ENCODE measurements around the gene GNAQ. TPM values are rescaled to one million over a fixed set of nuclear protein-coding genes. Genes with fewer than 3 reads are reported as not detected.

The GNAQ gene
- total and polyA plus RNA-seq, 2 experiments from 2014 or later, result 25.7 to 47.9 TPM

GRCh38 chr9:77871483-77871882, 160.1 kb downstream of the GNAQ start:
- peaks cover 68% of the 10 kb centered on the region for H3K79me2 ChIP-seq
- H3K27me3 ChIP-seq, result no peaks in the 10 kb centered on the region
- H4K20me1 ChIP-seq (ENCODE audit: insufficient read depth, poor library complexity, severe bottlenecking), result peaks cover 13% of the 10 kb centered on the region
- no peak for DNase-seq (ENCODE audit: low spot score)
- peaks cover 10% of the 10 kb centered on the region for H3K4me1 ChIP-seq (ENCODE audit: insufficient read depth)
- H3K4me2 ChIP-seq, result no peak overlapping the region
- H3K27ac ChIP-seq, result no peak overlapping the region
- TF ChIP-seq EZH2phosphoT487 (IDR thresholded peaks at IDR 0.05; ENCODE audit: low read depth, severe bottlenecking, unreplicated experiment) (no peak), EZH2 (IDR thresholded peaks at IDR 0.05; ENCODE audit: borderline replicate concordance) (no peak)
- TF ChIP-seq, protein P1, sequence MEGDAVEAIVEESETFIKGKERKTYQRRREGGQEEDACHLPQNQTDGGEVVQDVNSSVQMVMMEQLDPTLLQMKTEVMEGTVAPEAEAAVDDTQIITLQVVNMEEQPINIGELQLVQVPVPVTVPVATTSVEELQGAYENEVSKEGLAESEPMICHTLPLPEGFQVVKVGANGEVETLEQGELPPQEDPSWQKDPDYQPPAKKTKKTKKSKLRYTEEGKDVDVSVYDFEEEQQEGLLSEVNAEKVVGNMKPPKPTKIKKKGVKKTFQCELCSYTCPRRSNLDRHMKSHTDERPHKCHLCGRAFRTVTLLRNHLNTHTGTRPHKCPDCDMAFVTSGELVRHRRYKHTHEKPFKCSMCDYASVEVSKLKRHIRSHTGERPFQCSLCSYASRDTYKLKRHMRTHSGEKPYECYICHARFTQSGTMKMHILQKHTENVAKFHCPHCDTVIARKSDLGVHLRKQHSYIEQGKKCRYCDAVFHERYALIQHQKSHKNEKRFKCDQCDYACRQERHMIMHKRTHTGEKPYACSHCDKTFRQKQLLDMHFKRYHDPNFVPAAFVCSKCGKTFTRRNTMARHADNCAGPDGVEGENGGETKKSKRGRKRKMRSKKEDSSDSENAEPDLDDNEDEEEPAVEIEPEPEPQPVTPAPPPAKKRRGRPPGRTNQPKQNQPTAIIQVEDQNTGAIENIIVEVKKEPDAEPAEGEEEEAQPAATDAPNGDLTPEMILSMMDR (IDR thresholded peaks at IDR 0.05; ENCODE audit: poor library complexity), result no peak
- H3K9me2 ChIP-seq (replicated peaks; ENCODE audit: insufficient read depth), result no peaks in the 10 kb centered on the region
- no peak overlapping the region for H3K4me3 ChIP-seq
- H3K36me3 ChIP-seq (replicated peaks; ENCODE audit: insufficient read depth, low read depth), result no peaks in the 10 kb centered on the region
- no peaks in the 10 kb centered on the region for H3K9me3 ChIP-seq (ENCODE audit: low read depth)
- 88% methylated on average over 1 of the region's 1 CpG for WGBS (ENCODE audit: low lambda C conversion rate, missing lambda C conversion rate)
- H2AFZ ChIP-seq, result no peak overlapping the region

- H3K27ac ChIP-seq, result no peak overlapping the region
- no peak overlapping the region for H3K4me3 ChIP-seq
- H3K79me2 ChIP-seq, result peaks cover 54% of the 10 kb centered on the region
- H3K27me3 ChIP-seq, result no peaks in the 10 kb centered on the region
- H3K36me3 ChIP-seq (replicated peaks; ENCODE audit: insufficient read depth, low read depth), result no peaks in the 10 kb centered on the region
- H3K4me2 ChIP-seq, result no peak overlapping the region
- H3K9me2 ChIP-seq (replicated peaks; ENCODE audit: insufficient read depth), result no peaks in the 10 kb centered on the region
- H3K9me3 ChIP-seq (ENCODE audit: low read depth), result no peaks in the 10 kb centered on the region
- no peaks in the 10 kb centered on the region for H3K4me1 ChIP-seq (ENCODE audit: insufficient read depth)
- WGBS (ENCODE audit: low lambda C conversion rate, missing lambda C conversion rate), result 94% methylated on average over 1 of the region's 1 CpG
- no peak overlapping the region for H2AFZ ChIP-seq
- DNase-seq (ENCODE audit: low spot score), result no peak
- no peaks in the 10 kb centered on the region for H4K20me1 ChIP-seq (ENCODE audit: insufficient read depth, poor library complexity, severe bottlenecking)
- TF ChIP-seq, protein P1 (IDR thresholded peaks at IDR 0.05; ENCODE audit: poor library complexity), result no peak
- TF ChIP-seq EZH2phosphoT487 (IDR thresholded peaks at IDR 0.05; ENCODE audit: low read depth, severe bottlenecking, unreplicated experiment) (no peak), EZH2 (IDR thresholded peaks at IDR 0.05; ENCODE audit: borderline replicate concordance) (no peak)
Observed at GRCh38 chr9:77866878-77867277, 164.7 kb downstream of the GNAQ start.

- Histone ChIP-seq H3K27me3 (no peaks in the 10 kb centered on the region), H2AFZ (no peak overlapping the region), H3K4me1 (ENCODE audit: insufficient read depth) (no peaks in the 10 kb centered on the region), H4K20me1 (ENCODE audit: insufficient read depth, poor library complexity, severe bottlenecking) (no peaks in the 10 kb centered on the region), H3K4me2 (peak overlapping the region; percentile 10), H3K27ac (peak overlapping the region; percentile 84), H3K4me3 (no peak overlapping the region), H3K79me2 (peaks cover 46% of the 10 kb centered on the region), H3K36me3 (replicated peaks; ENCODE audit: insufficient read depth, low read depth) (no peaks in the 10 kb centered on the region), H3K9me3 (ENCODE audit: low read depth) (no peaks in the 10 kb centered on the region), H3K9me2 (replicated peaks; ENCODE audit: insufficient read depth) (no peaks in the 10 kb centered on the region)
- 75% methylated on average over 4 of the region's 4 CpGs for WGBS (ENCODE audit: low lambda C conversion rate, missing lambda C conversion rate)
- peak; percentile 60 for DNase-seq (ENCODE audit: low spot score)
- TF ChIP-seq EZH2phosphoT487 (IDR thresholded peaks at IDR 0.05; ENCODE audit: low read depth, severe bottlenecking, unreplicated experiment) (no peak), EZH2 (IDR thresholded peaks at IDR 0.05; ENCODE audit: borderline replicate concordance) (no peak)
- TF ChIP-seq, protein P1 (IDR thresholded peaks at IDR 0.05; ENCODE audit: poor library complexity), result no peak
Observed at GRCh38 chr9:77865385-77866047, 166.1 kb downstream of the GNAQ start.
